ENCODE data around the gene SKOR2. TPM values are rescaled to one million over a fixed set of nuclear protein-coding genes. Genes with fewer than 3 reads are reported as not detected.

The SKOR2 gene
- total RNA-seq, 2 donors from 2014 or later, result 0.18 TPM; not detected in 1

- WGBS, 2 experiments (ENCODE audit: insufficient coverage in 1 of 2, insufficient read length in 1 of 2), result 9 to 11% methylated on average over 14 to 47 of the region's 47 CpGs
- DNase-seq, result peak; percentile 62
- Mint-ChIP-seq H3K4me3 (peak overlapping the region; percentile 41), H3K36me3 (ENCODE audit: low read depth) (peaks cover 2% of the 10 kb centered on the region), H3K27me3 (ENCODE audit: insufficient read depth) (peaks cover 70% of the 10 kb centered on the region), H3K27ac (no peak overlapping the region), H3K9me3 (peaks cover 18% of the 10 kb centered on the region), H3K4me1 (no peaks in the 10 kb centered on the region)
- Histone ChIP-seq H3K27me3 (ENCODE audit: control insufficient read depth, insufficient read depth, low read length, poor library complexity, severe bottlenecking) (peaks cover 90% of the 10 kb centered on the region), H3K9me3 (ENCODE audit: control insufficient read depth, low read length) (peaks cover 9% of the 10 kb centered on the region), H3K9ac (ENCODE audit: extremely low read depth, low read length, poor library complexity, severe bottlenecking) (no peak overlapping the region), H3K4me1 (ENCODE audit: control insufficient read depth, insufficient read depth, low read length) (no peaks in the 10 kb centered on the region), H3K4me3 (ENCODE audit: low read length) (no peak overlapping the region), H3K36me3 (ENCODE audit: control insufficient read depth, insufficient read depth, low read length) (no peaks in the 10 kb centered on the region), H3K27ac (ENCODE audit: low read depth, low read length) (no peak overlapping the region)
- TF ChIP-seq CTCF (conservative IDR thresholded peaks at IDR 0.05), result no peak
Observed at GRCh38 chr18:47246027-47246971, 5.2 kb downstream of the SKOR2 start.

- Mint-ChIP-seq H3K4me3 (no peak overlapping the region), H3K36me3 (ENCODE audit: low read depth) (peaks cover 2% of the 10 kb centered on the region), H3K9me3 (peaks cover 17% of the 10 kb centered on the region), H3K27ac (no peak overlapping the region), H3K27me3 (ENCODE audit: insufficient read depth) (peaks cover 48% of the 10 kb centered on the region), H3K4me1 (no peaks in the 10 kb centered on the region)
- Histone ChIP-seq H3K27me3 (ENCODE audit: control insufficient read depth, insufficient read depth, low read length, poor library complexity, severe bottlenecking) (peaks cover 74% of the 10 kb centered on the region), H3K36me3 (ENCODE audit: control insufficient read depth, insufficient read depth, low read length) (no peaks in the 10 kb centered on the region), H3K4me1 (ENCODE audit: control insufficient read depth, insufficient read depth, low read length) (no peaks in the 10 kb centered on the region), H3K9ac (ENCODE audit: extremely low read depth, low read length, poor library complexity, severe bottlenecking) (no peak overlapping the region), H3K27ac (ENCODE audit: low read depth, low read length) (no peak overlapping the region), H3K4me3 (ENCODE audit: low read length) (no peak overlapping the region), H3K9me3 (ENCODE audit: control insufficient read depth, low read length) (peaks cover 9% of the 10 kb centered on the region)
- TF ChIP-seq CTCF (conservative IDR thresholded peaks at IDR 0.05), result no peak
- 39 to 49% methylated on average over 3 to 4 of the region's 4 CpGs for WGBS, 2 experiments (ENCODE audit: insufficient coverage in 1 of 2, insufficient read length in 1 of 2)
- DNase-seq, result no peak
Observed at GRCh38 chr18:47244086-47244485, 7.4 kb downstream of the SKOR2 start.

GRCh38 chr18:47235096-47235495 is 16.4 kb downstream of the SKOR2 start:
- Mint-ChIP-seq H3K4me3 (no peak overlapping the region), H3K27me3 (ENCODE audit: insufficient read depth) (peaks cover 2% of the 10 kb centered on the region), H3K36me3 (ENCODE audit: low read depth) (no peaks in the 10 kb centered on the region), H3K9me3 (no peaks in the 10 kb centered on the region), H3K27ac (no peak overlapping the region), H3K4me1 (no peaks in the 10 kb centered on the region)
- peaks cover 7% of the 10 kb centered on the region for H3K27me3 ChIP-seq (ENCODE audit: control insufficient read depth, insufficient read depth, low read length, poor library complexity, severe bottlenecking)
- no peak for DNase-seq
- H3K27ac ChIP-seq (ENCODE audit: low read depth, low read length), result no peak overlapping the region
- H3K9ac ChIP-seq (ENCODE audit: extremely low read depth, low read length, poor library complexity, severe bottlenecking), result no peak overlapping the region
- H3K4me1 ChIP-seq (ENCODE audit: control insufficient read depth, insufficient read depth, low read length), result no peaks in the 10 kb centered on the region
- no peak for TF ChIP-seq CTCF (conservative IDR thresholded peaks at IDR 0.05)
- no peaks in the 10 kb centered on the region for H3K9me3 ChIP-seq (ENCODE audit: control insufficient read depth, low read length)
- H3K36me3 ChIP-seq (ENCODE audit: control insufficient read depth, insufficient read depth, low read length), result no peaks in the 10 kb centered on the region
- H3K4me3 ChIP-seq (ENCODE audit: low read length), result no peak overlapping the region
- WGBS, 2 experiments (ENCODE audit: insufficient coverage in 1 of 2, insufficient read length in 1 of 2), result 88 to 98% methylated on average over 4 of the region's 4 CpGs

Measured in endodermal cell (in vitro differentiated cells).